ENCODE results near the gene PRAC1.

- TF ChIP-seq MLX (CRISPR knock-in tag; IDR thresholded peaks at IDR 0.05) (no peak), IRF1 (CRISPR knock-in tag; IDR thresholded peaks at IDR 0.05) (no peak), ZNF512 (CRISPR knock-in tag; IDR thresholded peaks at IDR 0.05; ENCODE audit: borderline replicate concordance) (no peak), CREB1 (CRISPR knock-in tag; IDR thresholded peaks at IDR 0.05) (no peak), CREM (CRISPR knock-in tag; IDR thresholded peaks at IDR 0.05) (no peak)
These were observed 10.6 kb upstream of the PRAC1 start for GRCh38 chr17:48732688-48733629.
